ENCODE measurements around the gene SLC38A2. TPM values are rescaled to one million over a fixed set of nuclear protein-coding genes. Genes with fewer than 3 reads are reported as not detected.

SLC38A2 gene
- 91.6 TPM for polyA plus RNA-seq
- long read RNA-seq, donor 1, full-length matches to known transcripts = 5 of 5 reads
- long read RNA-seq, donor 1, partial matches to known transcripts = 0 of 5 reads
- long read RNA-seq, donor 1, other reads (novel, unspliced or antisense) = 0 of 5 reads
- long read RNA-seq, donor 2, full-length matches to known transcripts = 13 of 13 reads
- long read RNA-seq, donor 2, partial matches to known transcripts = 0 of 13 reads
- long read RNA-seq, donor 2, other reads (novel, unspliced or antisense) = 0 of 13 reads
- long read RNA-seq, donor 3 = 0 reads
- long read RNA-seq, donor 4, partial matches to known transcripts = 0 of 2 reads
- long read RNA-seq, donor 4, other reads (novel, unspliced or antisense) = 0 of 2 reads
- long read RNA-seq, donor 5, full-length matches to known transcripts = 6 of 6 reads
- long read RNA-seq, donor 5, partial matches to known transcripts = 0 of 6 reads
- long read RNA-seq, donor 5, other reads (novel, unspliced or antisense) = 0 of 6 reads
- long read RNA-seq, donor 6, full-length matches to known transcripts = 8 of 8 reads
- long read RNA-seq, donor 6, partial matches to known transcripts = 0 of 8 reads
- long read RNA-seq, donor 6, other reads (novel, unspliced or antisense) = 0 of 8 reads
- long read RNA-seq, donor 7, full-length matches to known transcripts = 10 of 10 reads
- long read RNA-seq, donor 7, partial matches to known transcripts = 0 of 10 reads
- long read RNA-seq, donor 7, other reads (novel, unspliced or antisense) = 0 of 10 reads
- long read RNA-seq, donor 8, full-length matches to known transcripts = 7 of 7 reads
- long read RNA-seq, donor 8, partial matches to known transcripts = 0 of 7 reads
- long read RNA-seq, donor 8, other reads (novel, unspliced or antisense) = 0 of 7 reads
- long read RNA-seq, donor 9, full-length matches to known transcripts = 11 of 11 reads
- long read RNA-seq, donor 9, partial matches to known transcripts = 0 of 11 reads
- long read RNA-seq, donor 9, other reads (novel, unspliced or antisense) = 0 of 11 reads
- long read RNA-seq, donor 10, full-length matches to known transcripts = 7 of 7 reads
- long read RNA-seq, donor 10, partial matches to known transcripts = 0 of 7 reads
- long read RNA-seq, donor 10, other reads (novel, unspliced or antisense) = 0 of 7 reads
- long read RNA-seq, donor 11, full-length matches to known transcripts = 12 of 12 reads
- long read RNA-seq, donor 11, partial matches to known transcripts = 0 of 12 reads
- long read RNA-seq, donor 11, other reads (novel, unspliced or antisense) = 0 of 12 reads

- no CpG with 5 or more reads among the region's 48 CpGs for WGBS (ENCODE audit: insufficient coverage, low lambda C conversion rate)
- peak; percentile 93 to 95 for DNase-seq
- Histone ChIP-seq H3K4me3 (ENCODE audit: low read length) (peak within 1 kb of the TSS; percentile 89), H3K36me3 (ENCODE audit: control insufficient read depth, insufficient read depth, low read length) (peaks cover 18% of the 10 kb centered on the region), H3K27me3 (ENCODE audit: control insufficient read depth, insufficient read depth, low read length) (peaks cover 6% of the 10 kb centered on the region), H3K4me1 (ENCODE audit: control insufficient read depth, insufficient read depth, low read length) (peaks cover 20% of the 10 kb centered on the region), H3K9me3 (ENCODE audit: control insufficient read depth, low read depth, low read length) (no peaks in the 10 kb centered on the region), H3K27ac (ENCODE audit: low read length) (peak within 1 kb of the TSS; percentile 92)
These were observed at the start of gene SLC38A2 for GRCh38 chr12:46372544-46373300. SLC38A2 (minus strand) TSS chr12:46372773; CDS start chr12:46371293, 1,480 bp downstream.

- H3K9me3 ChIP-seq (ENCODE audit: control insufficient read depth, low read depth, low read length) = peaks cover 3% of the 10 kb centered on the region
- H3K27ac ChIP-seq (ENCODE audit: low read length) = no peak overlapping the region
These were observed 47.1 kb upstream of the SLC38A2 start for GRCh38 chr12:46419675-46420074.

GRCh38 chr12:46415552-46415951, 43.0 kb upstream of the SLC38A2 start:
- no peaks in the 10 kb centered on the region for H3K4me1 ChIP-seq (ENCODE audit: control insufficient read depth, insufficient read depth, low read length)
- no peaks in the 10 kb centered on the region for H3K27me3 ChIP-seq (ENCODE audit: control insufficient read depth, insufficient read depth, low read length)
- no peaks in the 10 kb centered on the region for H3K36me3 ChIP-seq (ENCODE audit: control insufficient read depth, insufficient read depth, low read length)
- H3K4me3 ChIP-seq (ENCODE audit: low read length) = no peak overlapping the region
- H3K27ac ChIP-seq (ENCODE audit: low read length) = no peak overlapping the region
- 94% methylated on average over 3 of the region's 4 CpGs for WGBS (ENCODE audit: insufficient coverage, low lambda C conversion rate)
- DNase-seq = no peak
- peaks cover 3% of the 10 kb centered on the region for H3K9me3 ChIP-seq (ENCODE audit: control insufficient read depth, low read depth, low read length)

More at GRCh38 chr12:46419675-46420074, 47.1 kb upstream of the SLC38A2 start:
- DNase-seq = no peak
- Histone ChIP-seq H3K36me3 (ENCODE audit: control insufficient read depth, insufficient read depth, low read length) (no peaks in the 10 kb centered on the region), H3K4me3 (ENCODE audit: low read length) (no peak overlapping the region), H3K4me1 (ENCODE audit: control insufficient read depth, insufficient read depth, low read length) (no peaks in the 10 kb centered on the region), H3K27me3 (ENCODE audit: control insufficient read depth, insufficient read depth, low read length) (no peaks in the 10 kb centered on the region)
- WGBS (ENCODE audit: insufficient coverage, low lambda C conversion rate) = no CpG with 5 or more reads among the region's 1 CpG

GRCh38 chr12:46414591-46415268, 42.2 kb upstream of the SLC38A2 start:
- no peaks in the 10 kb centered on the region for H3K9me3 ChIP-seq (ENCODE audit: control insufficient read depth, low read depth, low read length)
- no peaks in the 10 kb centered on the region for H3K27me3 ChIP-seq (ENCODE audit: control insufficient read depth, insufficient read depth, low read length)
- H3K4me3 ChIP-seq (ENCODE audit: low read length) = no peak overlapping the region
- no peak overlapping the region for H3K27ac ChIP-seq (ENCODE audit: low read length)
- DNase-seq = no peak
- H3K36me3 ChIP-seq (ENCODE audit: control insufficient read depth, insufficient read depth, low read length) = no peaks in the 10 kb centered on the region
- no peaks in the 10 kb centered on the region for H3K4me1 ChIP-seq (ENCODE audit: control insufficient read depth, insufficient read depth, low read length)
- 100% methylated on average over 1 of the region's 1 CpG for WGBS (ENCODE audit: insufficient coverage, low lambda C conversion rate)

GRCh38 chr12:46413368-46413767, 40.8 kb upstream of the SLC38A2 start:
- H3K4me3 ChIP-seq (ENCODE audit: low read length) = no peak overlapping the region
- WGBS (ENCODE audit: insufficient coverage, low lambda C conversion rate) = no CpG with 5 or more reads among the region's 2 CpGs

GRCh38 chr12:46412857-46413256, 40.3 kb upstream of the SLC38A2 start:
- Histone ChIP-seq H3K4me1 (ENCODE audit: control insufficient read depth, insufficient read depth, low read length) (no peaks in the 10 kb centered on the region), H3K4me3 (ENCODE audit: low read length) (no peak overlapping the region), H3K27ac (ENCODE audit: low read length) (no peak overlapping the region), H3K27me3 (ENCODE audit: control insufficient read depth, insufficient read depth, low read length) (no peaks in the 10 kb centered on the region), H3K36me3 (ENCODE audit: control insufficient read depth, insufficient read depth, low read length) (no peaks in the 10 kb centered on the region), H3K9me3 (ENCODE audit: control insufficient read depth, low read depth, low read length) (no peaks in the 10 kb centered on the region)
- WGBS (ENCODE audit: insufficient coverage, low lambda C conversion rate) = 90% methylated on average over 2 of the region's 4 CpGs
- DNase-seq = no peak

More at GRCh38 chr12:46413368-46413767, 40.8 kb upstream of the SLC38A2 start:
- H3K36me3 ChIP-seq (ENCODE audit: control insufficient read depth, insufficient read depth, low read length) = no peaks in the 10 kb centered on the region
- peak in 1 of 2 donors; percentile 10 for DNase-seq
- no peaks in the 10 kb centered on the region for H3K4me1 ChIP-seq (ENCODE audit: control insufficient read depth, insufficient read depth, low read length)
- H3K27me3 ChIP-seq (ENCODE audit: control insufficient read depth, insufficient read depth, low read length) = no peaks in the 10 kb centered on the region
- no peaks in the 10 kb centered on the region for H3K9me3 ChIP-seq (ENCODE audit: control insufficient read depth, low read depth, low read length)
- no peak overlapping the region for H3K27ac ChIP-seq (ENCODE audit: low read length)

- Histone ChIP-seq H3K27ac (ENCODE audit: low read length) (no peak overlapping the region), H3K36me3 (ENCODE audit: control insufficient read depth, insufficient read depth, low read length) (no peaks in the 10 kb centered on the region), H3K9me3 (ENCODE audit: control insufficient read depth, low read depth, low read length) (no peaks in the 10 kb centered on the region), H3K4me1 (ENCODE audit: control insufficient read depth, insufficient read depth, low read length) (no peaks in the 10 kb centered on the region), H3K4me3 (ENCODE audit: low read length) (no peak overlapping the region), H3K27me3 (ENCODE audit: control insufficient read depth, insufficient read depth, low read length) (no peaks in the 10 kb centered on the region)
- 80% methylated on average over 1 of the region's 3 CpGs for WGBS (ENCODE audit: insufficient coverage, low lambda C conversion rate)
- no peak for DNase-seq
These were observed 37.9 kb upstream of the SLC38A2 start for GRCh38 chr12:46410495-46410894.

- Histone ChIP-seq H3K27me3 (ENCODE audit: control insufficient read depth, insufficient read depth, low read length) (no peaks in the 10 kb centered on the region), H3K27ac (ENCODE audit: low read length) (no peak overlapping the region), H3K4me3 (ENCODE audit: low read length) (no peak overlapping the region), H3K4me1 (ENCODE audit: control insufficient read depth, insufficient read depth, low read length) (no peaks in the 10 kb centered on the region), H3K36me3 (ENCODE audit: control insufficient read depth, insufficient read depth, low read length) (no peaks in the 10 kb centered on the region), H3K9me3 (ENCODE audit: control insufficient read depth, low read depth, low read length) (no peaks in the 10 kb centered on the region)
- DNase-seq = no peak
- WGBS (ENCODE audit: insufficient coverage, low lambda C conversion rate) = no CpG with 5 or more reads among the region's 1 CpG
These were observed 37.4 kb upstream of the SLC38A2 start for GRCh38 chr12:46409974-46410373.

GRCh38 chr12:46409342-46409741, 36.8 kb upstream of the SLC38A2 start:
- no peak for DNase-seq
- no peaks in the 10 kb centered on the region for H3K36me3 ChIP-seq (ENCODE audit: control insufficient read depth, insufficient read depth, low read length)
- H3K27me3 ChIP-seq (ENCODE audit: control insufficient read depth, insufficient read depth, low read length) = no peaks in the 10 kb centered on the region
- no peaks in the 10 kb centered on the region for H3K9me3 ChIP-seq (ENCODE audit: control insufficient read depth, low read depth, low read length)
- no peaks in the 10 kb centered on the region for H3K4me1 ChIP-seq (ENCODE audit: control insufficient read depth, insufficient read depth, low read length)
- no peak overlapping the region for H3K4me3 ChIP-seq (ENCODE audit: low read length)
- WGBS (ENCODE audit: insufficient coverage, low lambda C conversion rate) = 100% methylated on average over 1 of the region's 3 CpGs
- H3K27ac ChIP-seq (ENCODE audit: low read length) = no peak overlapping the region

Data from large intestine (tissue), 12 donors.